ENCODE results near the gene NEURL3.

Gene NEURL3

GRCh38 chr2:96511851-96512250, 6.7 kb upstream of the NEURL3 start:
- H3K4me3 ChIP-seq (replicated peaks; ENCODE audit: insufficient read depth, low read length) = no peak overlapping the region
- no peak overlapping the region for H3K27ac ChIP-seq (replicated peaks)
- no peaks in the 10 kb centered on the region for H3K27me3 ChIP-seq (ENCODE audit: insufficient read depth, poor library complexity, severe bottlenecking)
- TF ChIP-seq REST (IDR thresholded peaks at IDR 0.05; ENCODE audit: insufficient replicate concordance, low read depth) = no peak
- TF ChIP-seq GABPA (IDR thresholded peaks at IDR 0.05; ENCODE audit: low read depth) = no peak
- TF ChIP-seq POLR2AphosphoS5 (IDR thresholded peaks at IDR 0.05; ENCODE audit: low read depth) = no peak
- no peak for TF ChIP-seq SPI1 (IDR thresholded peaks at IDR 0.05; ENCODE audit: borderline replicate concordance, low read depth)
- no peak for TF ChIP-seq CTCF (IDR thresholded peaks at IDR 0.05; ENCODE audit: insufficient read depth, low read length)
- no peak for DNase-seq (ENCODE audit: low read depth in 1 of 2, low spot score in 1 of 2)

GRCh38 chr2:96510931-96511595, 5.9 kb upstream of the NEURL3 start:
- no peak overlapping the region for H3K4me3 ChIP-seq (replicated peaks; ENCODE audit: insufficient read depth, low read length)
- H3K27ac ChIP-seq (replicated peaks) = no peak overlapping the region
- H3K27me3 ChIP-seq (ENCODE audit: insufficient read depth, poor library complexity, severe bottlenecking) = no peaks in the 10 kb centered on the region
- no peak for DNase-seq (ENCODE audit: low read depth in 1 of 2, low spot score in 1 of 2)
- TF ChIP-seq CTCF (IDR thresholded peaks at IDR 0.05; ENCODE audit: insufficient read depth, low read length) (no peak), REST (IDR thresholded peaks at IDR 0.05; ENCODE audit: insufficient replicate concordance, low read depth) (no peak), POLR2AphosphoS5 (IDR thresholded peaks at IDR 0.05; ENCODE audit: low read depth) (no peak), GABPA (IDR thresholded peaks at IDR 0.05; ENCODE audit: low read depth) (no peak), SPI1 (IDR thresholded peaks at IDR 0.05; ENCODE audit: borderline replicate concordance, low read depth) (no peak)

GRCh38 chr2:96509847-96510230, 4.7 kb upstream of the NEURL3 start:
- H3K27ac ChIP-seq (replicated peaks) = no peak overlapping the region
- no peaks in the 10 kb centered on the region for H3K27me3 ChIP-seq (ENCODE audit: insufficient read depth, poor library complexity, severe bottlenecking)
- no peak overlapping the region for H3K4me3 ChIP-seq (replicated peaks; ENCODE audit: insufficient read depth, low read length)
- no peak for DNase-seq (ENCODE audit: low read depth in 1 of 2, low spot score in 1 of 2)
- no peak for TF ChIP-seq SPI1 (IDR thresholded peaks at IDR 0.05; ENCODE audit: borderline replicate concordance, low read depth)
- TF ChIP-seq GABPA (IDR thresholded peaks at IDR 0.05; ENCODE audit: low read depth) = no peak
- TF ChIP-seq POLR2AphosphoS5 (IDR thresholded peaks at IDR 0.05; ENCODE audit: low read depth) = no peak
- no peak for TF ChIP-seq CTCF (IDR thresholded peaks at IDR 0.05; ENCODE audit: insufficient read depth, low read length)
- TF ChIP-seq REST (IDR thresholded peaks at IDR 0.05; ENCODE audit: insufficient replicate concordance, low read depth) = no peak

Data from HL-60 (cell line).